Gastrocnemius medialis (tissue), 4 donors: ENCODE results near the gene CWC25. TPM values are rescaled to one million over a fixed set of nuclear protein-coding genes. Genes with fewer than 3 reads are reported as not detected.
A peak's percentile ranks its signal among the peaks of the same experiment; 100 is the strongest.

ENCODE experiments used
- ATAC-seq, 2 donors: fragments of 150-250 bp; one replicate each; pipeline ENCODE4 v1.9.1; 2016
- DNase-seq, 2 donors: peaks; one replicate each; pipeline ENCODE4 v3.0.0-alpha.2; 2019
- H3K27ac ChIP-seq, 4 donors: fragments of 200-600 bp; sonication (generic); 1 replicate in 1 of 4; 2 replicates in 3 of 4; pipeline ENCODE4 v1.5.1; 2016 to 2018; ENCODE audit warnings: mild to moderate bottlenecking in 2 of 4, moderate library complexity in 1 of 4
- H3K27me3 ChIP-seq, 3 donors: fragments of 200-600 bp; sonication (generic) in 2 of 3; 1 replicate in 1 of 3; 2 replicates in 2 of 3; pipeline versions ENCODE4 v1.5.1 to v1.6.0; 2016 to 2019; ENCODE audit warnings: mild to moderate bottlenecking in 1 of 3, moderate library complexity in 1 of 3
- H3K36me3 ChIP-seq, 2 donors: fragments of 200-600 bp; sonication (generic) in 1 of 2; one replicate each; pipeline ENCODE4 v1.5.1; 2017 to 2018
- H3K4me1 ChIP-seq, 2 donors: fragments of 200-600 bp; sonication (generic) in 1 of 2; one replicate each; pipeline ENCODE4 v1.5.1; 2016 to 2017; ENCODE audit warnings: mild to moderate bottlenecking in 2 of 2
- H3K4me3 ChIP-seq, 4 donors: fragments of 200-600 bp; sonication (generic) in 3 of 4; 1 replicate in 1 of 4; 2 replicates in 3 of 4; pipeline ENCODE4 v1.5.1; 2016 to 2019; ENCODE audit warnings: mild to moderate bottlenecking in 2 of 4
- H3K9me3 ChIP-seq, 3 donors: fragments of 200-600 bp; sonication (generic) in 2 of 3; 1 replicate in 1 of 3; 2 replicates in 2 of 3; pipeline ENCODE4 v1.5.1; 2016 to 2019
- POLR2A ChIP-seq, 2 donors: fragments of 450-650 bp; IDR thresholded peaks; one replicate each; pipeline ENCODE4 v1.6.1; 2017; ENCODE audit warnings: antibody characterized with exemption in 2 of 2, mild to moderate bottlenecking in 2 of 2, moderate library complexity in 2 of 2
- in situ Hi-C, 4 donors: fragments of 200-750 bp; cut with MboI; loops; one replicate each; pipeline versions ENCODE4 v1.15.0 to v1.8.0; 2017; ENCODE audit warnings: low sequenced_read_pairs in 4 of 4
- intact Hi-C: fragments of 100-400 bp; cut with DNase I; formaldehyde crosslinking; loops from one replicate; pipeline ENCODE4 v1.15.1; 2023; ENCODE audit warnings: low total_unique reads
- total RNA-seq, 4 donors: library from RNA; depleted of rRNA; stranded (reverse); fragments of >200 nt; gene quantifications; one replicate each; pipeline versions ENCODE4 v1.1.0 to v1.2.3, GENCODE V29; 2016
- TF ChIP-seq, protein P1 (sequence below), 5 experiments: fragments of 450-650 bp in 3 of 5; fragments of 200-600 bp in 2 of 5; sonication (generic) in 2 of 5; IDR thresholded peaks in 4 of 5; conservative IDR thresholded peaks in 1 of 5; 1 replicate in 4 of 5; 2 replicates in 1 of 5; pipeline ENCODE4 v1.5.1; 2016 to 2019; ENCODE audit warnings: antibody characterized with exemption in 5 of 5, mild to moderate bottlenecking in 3 of 5, moderate library complexity in 3 of 5

CWC25 gene
- total RNA-seq, 4 donors from 2014 or later, result 9.1 to 14.4 (median 12.3) TPM

DNA sequence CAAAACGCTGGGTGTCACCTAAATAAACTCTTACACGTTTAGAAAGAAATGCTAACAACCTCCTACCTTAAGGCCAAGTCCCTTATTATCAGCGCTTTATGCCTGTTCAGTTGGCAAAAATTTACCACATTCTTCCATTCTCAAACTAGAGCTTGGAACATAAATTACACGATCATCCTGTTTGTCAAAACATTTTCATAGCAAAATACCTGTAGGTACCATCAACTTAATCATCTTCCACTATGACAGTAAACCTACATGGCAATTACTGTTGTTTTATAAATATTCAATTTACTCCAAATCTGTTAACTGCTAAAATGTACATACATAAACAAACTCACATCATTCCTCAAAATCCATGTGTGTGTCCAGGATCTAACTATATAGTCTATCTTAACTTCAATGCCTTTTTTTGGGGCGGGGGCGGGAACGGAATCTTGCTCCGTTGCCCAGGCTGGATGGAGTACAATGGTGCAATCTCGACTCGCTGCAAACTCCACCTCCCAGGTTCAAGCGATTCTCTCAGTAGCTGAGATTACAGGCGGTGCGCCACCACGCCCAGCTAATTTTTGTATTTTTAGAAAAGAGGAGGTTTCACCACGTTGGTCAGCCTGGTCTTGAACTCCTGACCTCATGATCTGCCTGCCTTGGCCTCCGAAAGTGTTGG is 24.0 kb upstream of the CWC25 start:
- TF ChIP-seq POLR2A (IDR thresholded peaks at IDR 0.05), result no peak
- TF ChIP-seq, protein P1, sequence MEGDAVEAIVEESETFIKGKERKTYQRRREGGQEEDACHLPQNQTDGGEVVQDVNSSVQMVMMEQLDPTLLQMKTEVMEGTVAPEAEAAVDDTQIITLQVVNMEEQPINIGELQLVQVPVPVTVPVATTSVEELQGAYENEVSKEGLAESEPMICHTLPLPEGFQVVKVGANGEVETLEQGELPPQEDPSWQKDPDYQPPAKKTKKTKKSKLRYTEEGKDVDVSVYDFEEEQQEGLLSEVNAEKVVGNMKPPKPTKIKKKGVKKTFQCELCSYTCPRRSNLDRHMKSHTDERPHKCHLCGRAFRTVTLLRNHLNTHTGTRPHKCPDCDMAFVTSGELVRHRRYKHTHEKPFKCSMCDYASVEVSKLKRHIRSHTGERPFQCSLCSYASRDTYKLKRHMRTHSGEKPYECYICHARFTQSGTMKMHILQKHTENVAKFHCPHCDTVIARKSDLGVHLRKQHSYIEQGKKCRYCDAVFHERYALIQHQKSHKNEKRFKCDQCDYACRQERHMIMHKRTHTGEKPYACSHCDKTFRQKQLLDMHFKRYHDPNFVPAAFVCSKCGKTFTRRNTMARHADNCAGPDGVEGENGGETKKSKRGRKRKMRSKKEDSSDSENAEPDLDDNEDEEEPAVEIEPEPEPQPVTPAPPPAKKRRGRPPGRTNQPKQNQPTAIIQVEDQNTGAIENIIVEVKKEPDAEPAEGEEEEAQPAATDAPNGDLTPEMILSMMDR (IDR thresholded peaks at IDR 0.05 in 4 of 5, conservative IDR thresholded peaks at IDR 0.05 in 1 of 5), result no peak
- no peaks in the 10 kb centered on the region for H3K9me3 ChIP-seq
- DNase-seq, result no peak
- H3K4me1 ChIP-seq, result peaks cover 20 to 24% of the 10 kb centered on the region in 2 donors
- H3K27me3 ChIP-seq, result no peaks in the 10 kb centered on the region
- no peak for ATAC-seq
- H3K27ac ChIP-seq, result no peak overlapping the region
- peaks cover 0 to 53% of the 10 kb centered on the region in 2 donors for H3K36me3 ChIP-seq
- no peak overlapping the region for H3K4me3 ChIP-seq
- intact Hi-C loops, result no loop called here
- in situ Hi-C loops, result no loop called here

DNA sequence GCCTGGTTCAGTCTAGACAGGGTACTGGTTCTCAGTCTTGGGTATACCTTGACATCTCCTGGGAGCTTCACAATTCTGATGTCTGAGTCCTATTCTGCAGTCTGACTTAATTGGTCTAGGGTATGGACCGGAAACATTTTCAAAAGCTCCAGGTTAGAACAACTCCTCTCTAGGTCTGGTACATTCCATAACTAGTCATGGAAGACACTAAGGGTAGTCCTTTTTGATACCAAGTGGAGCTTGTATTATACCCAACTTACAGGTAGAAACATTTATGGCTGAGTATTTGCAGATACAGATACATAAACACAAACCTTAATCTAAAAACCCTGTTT is 23.4 kb upstream of the CWC25 start:
- TF ChIP-seq, protein P1 (IDR thresholded peaks at IDR 0.05 in 4 of 5, conservative IDR thresholded peaks at IDR 0.05 in 1 of 5), result no peak
- no peak for TF ChIP-seq POLR2A (IDR thresholded peaks at IDR 0.05)
- H3K4me1 ChIP-seq, result peaks cover 20 to 23% of the 10 kb centered on the region in 2 donors
- H3K4me3 ChIP-seq, result no peak overlapping the region
- DNase-seq (no peak), ATAC-seq (no peak)
- no peaks in the 10 kb centered on the region for H3K9me3 ChIP-seq
- H3K36me3 ChIP-seq, result peaks cover 0 to 53% of the 10 kb centered on the region in 2 donors
- in situ Hi-C loops (no loop called here), intact Hi-C loops (no loop called here)
- H3K27me3 ChIP-seq, result no peaks in the 10 kb centered on the region
- no peak overlapping the region for H3K27ac ChIP-seq

DNA sequence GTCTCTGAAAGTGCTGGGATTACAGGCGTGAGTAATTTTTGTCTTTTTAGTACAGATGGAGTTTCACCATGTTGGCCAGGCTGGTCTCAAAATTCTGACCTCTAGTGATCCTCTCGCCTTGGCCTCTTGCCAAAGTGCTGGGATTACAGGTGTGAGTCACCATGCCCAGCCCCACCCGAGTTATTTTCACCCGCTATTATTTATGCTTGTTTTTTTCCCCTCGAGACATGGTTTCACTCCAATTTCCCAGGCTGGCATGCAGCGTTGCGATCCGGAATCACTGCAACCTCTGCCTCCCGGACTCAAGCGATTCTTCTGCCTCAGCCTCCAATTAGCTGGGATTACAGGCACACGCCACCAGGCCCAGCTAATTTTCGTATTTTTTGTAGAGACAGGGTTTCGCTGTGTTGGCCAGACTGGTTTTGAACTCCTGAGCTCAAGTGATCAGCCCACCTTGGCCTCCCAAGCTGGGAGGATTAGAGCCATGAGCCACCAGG is 19.2 kb upstream of the CWC25 start:
- Histone ChIP-seq H3K4me1 (no peaks in the 10 kb centered on the region), H3K4me3 (no peak overlapping the region), H3K27ac (peak overlapping the region in 2 of 4 donors; percentile 32 to 72), H3K36me3 (peaks cover 0 to 21% of the 10 kb centered on the region in 2 donors), H3K9me3 (no peaks in the 10 kb centered on the region), H3K27me3 (no peaks in the 10 kb centered on the region)
- in situ Hi-C loops, result no loop called here
- DNase-seq (peak in 1 of 2 donors; percentile 82), ATAC-seq (peak in 1 of 2 donors; percentile 77)
- intact Hi-C loops, result no loop called here
- no peak for TF ChIP-seq POLR2A (IDR thresholded peaks at IDR 0.05)
- TF ChIP-seq, protein P1 (IDR thresholded peaks at IDR 0.05 in 4 of 5, conservative IDR thresholded peaks at IDR 0.05 in 1 of 5), result no peak

DNA sequence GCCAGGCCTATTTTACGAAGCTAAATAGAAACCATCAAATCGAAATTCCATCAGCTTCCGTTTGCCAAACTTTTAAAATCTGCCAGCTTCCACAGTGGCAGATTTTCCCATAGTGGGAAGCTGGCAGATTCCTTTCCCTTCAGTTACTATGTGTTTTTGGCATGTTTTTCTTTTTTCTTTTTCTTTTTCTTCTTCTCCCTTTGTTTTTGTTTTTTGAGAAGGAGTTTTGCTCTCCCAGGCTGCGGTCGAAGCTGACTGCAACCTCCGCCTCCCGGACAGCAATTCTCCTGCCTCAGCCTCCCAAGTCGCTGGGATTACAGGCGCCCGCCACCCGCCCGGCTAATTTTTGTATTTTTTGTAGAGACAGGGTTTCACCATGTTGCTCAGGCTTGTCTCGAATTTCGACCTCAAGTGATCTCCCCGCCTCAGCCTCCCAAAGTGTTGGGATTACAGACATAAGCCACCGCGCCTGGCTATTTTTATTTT is 684 bp upstream of the CWC25 start:
- intact Hi-C loops (loop anchor here (1.0 to 2.0 kb wide), 5 partner anchors 27 to 327 kb away; partner anchors contain the start of genes PIP4K2B, PSMB3 and RPL23), in situ Hi-C loops (no loop called here)
- H3K4me3 ChIP-seq, result peak overlapping the region; percentile 69 to 100 (median 90)
- no peak for TF ChIP-seq POLR2A (IDR thresholded peaks at IDR 0.05)
- TF ChIP-seq, protein P1 (IDR thresholded peaks at IDR 0.05 in 4 of 5, conservative IDR thresholded peaks at IDR 0.05 in 1 of 5), result no peak
- DNase-seq (no peak), ATAC-seq (no peak)
- H3K36me3 ChIP-seq, result peaks cover 0 to 3% of the 10 kb centered on the region in 2 donors
- H3K27me3 ChIP-seq, result no peaks in the 10 kb centered on the region
- peaks cover 18 to 21% of the 10 kb centered on the region in 2 donors for H3K4me1 ChIP-seq
- no peaks in the 10 kb centered on the region for H3K9me3 ChIP-seq
- peak overlapping the region; percentile 96 to 99 (median 98) for H3K27ac ChIP-seq
